HL-60/S4 treated with retinoic acid at 250 ng/mL for 4 days and 3 days (cell line): ENCODE data around the gene METTL14.

ENCODE experiments used
- in situ Hi-C: fragments of 300-500 bp; cut with MboI; formaldehyde crosslinking; loops from 2 replicates; pipeline ENCODE4 v1.7.0; 2022; ENCODE audit warnings: low sequenced_read_pairs

METTL14 gene

GRCh38 chr4:118732591-118733330 lies 47.6 kb downstream of the METTL14 start:
- in situ Hi-C loops, result no loop called here

GRCh38 chr4:118734491-118735205 lies 49.5 kb downstream of the METTL14 start:
- in situ Hi-C loops, result no loop called here

- in situ Hi-C loops, result no loop called here
These were observed 51.7 kb downstream of the METTL14 start for GRCh38 chr4:118736900-118737299.

- in situ Hi-C loops, result no loop called here
These were observed 52.9 kb downstream of the METTL14 start for GRCh38 chr4:118738090-118738489.

- in situ Hi-C loops, result no loop called here
These were observed 54.0 kb downstream of the METTL14 start for GRCh38 chr4:118739022-118739713.

- in situ Hi-C loops, result no loop called here
These were observed 55.7 kb downstream of the METTL14 start for GRCh38 chr4:118740869-118741268.

GRCh38 chr4:118741301-118741855 lies 56.2 kb downstream of the METTL14 start:
- in situ Hi-C loops, result no loop called here

- in situ Hi-C loops, result no loop called here
These were observed 56.9 kb downstream of the METTL14 start for GRCh38 chr4:118742050-118742449.

GRCh38 chr4:118743867-118744266 lies 58.7 kb downstream of the METTL14 start:
- in situ Hi-C loops, result no loop called here

- in situ Hi-C loops, result no loop called here
These were observed 60.2 kb downstream of the METTL14 start for GRCh38 chr4:118745357-118745756.

- in situ Hi-C loops, result no loop called here
These were observed 61.2 kb downstream of the METTL14 start for GRCh38 chr4:118746251-118746919.

- in situ Hi-C loops, result no loop called here
These were observed 64.3 kb downstream of the METTL14 start for GRCh38 chr4:118749347-118749988.

GRCh38 chr4:118751629-118752323 lies 66.6 kb downstream of the METTL14 start:
- in situ Hi-C loops, result no loop called here

- in situ Hi-C loops, result no loop called here
These were observed 67.4 kb downstream of the METTL14 start for GRCh38 chr4:118752551-118752950.

GRCh38 chr4:118753096-118753495 lies 67.9 kb downstream of the METTL14 start:
- in situ Hi-C loops, result no loop called here

GRCh38 chr4:118753685-118754084 lies 68.5 kb downstream of the METTL14 start:
- in situ Hi-C loops, result no loop called here

- in situ Hi-C loops, result no loop called here
These were observed 69.7 kb downstream of the METTL14 start for GRCh38 chr4:118754890-118755289.

- in situ Hi-C loops, result no loop called here
These were observed 70.4 kb downstream of the METTL14 start for GRCh38 chr4:118755438-118756226.

GRCh38 chr4:118756429-118756828 lies 71.2 kb downstream of the METTL14 start:
- in situ Hi-C loops, result no loop called here
